ENCODE results near the gene PTPRN2.
"Not testable (repeated sequence)": the region's sequence is repeated elsewhere in the genome, so short reads cannot be mapped to it uniquely, and the experiment has no call there.

Gene PTPRN2

GRCh38 chr7:157901816-157902610 lies 685.6 kb downstream of the PTPRN2 start:
- not testable (repeated sequence) for DNase-seq

GRCh38 chr7:157901166-157901565 lies 686.5 kb downstream of the PTPRN2 start:
- DNase-seq = no peak

GRCh38 chr7:157900556-157900955 lies 687.1 kb downstream of the PTPRN2 start:
- DNase-seq = no peak

GRCh38 chr7:157900011-157900410 lies 687.6 kb downstream of the PTPRN2 start:
- DNase-seq = peak; percentile 41

GRCh38 chr7:157898802-157899505 lies 688.7 kb downstream of the PTPRN2 start:
- no peak for DNase-seq

- no peak for DNase-seq
Observed at GRCh38 chr7:157898261-157898660, 689.4 kb downstream of the PTPRN2 start.

- no peak for DNase-seq
Observed at GRCh38 chr7:157897681-157898080, 689.9 kb downstream of the PTPRN2 start.

- DNase-seq = no peak
Observed at GRCh38 chr7:157896774-157897555, 690.7 kb downstream of the PTPRN2 start.

GRCh38 chr7:157896376-157896675 lies 691.3 kb downstream of the PTPRN2 start:
- DNase-seq = not testable (repeated sequence)

GRCh38 chr7:157895520-157896375 lies 691.9 kb downstream of the PTPRN2 start:
- no peak for DNase-seq

GRCh38 chr7:157895098-157895497 lies 692.5 kb downstream of the PTPRN2 start:
- DNase-seq = not testable (repeated sequence)

- DNase-seq = no peak
Observed at GRCh38 chr7:157893535-157894044, 694.0 kb downstream of the PTPRN2 start.

- no peak for DNase-seq
Observed at GRCh38 chr7:157892751-157893523, 694.7 kb downstream of the PTPRN2 start.

GRCh38 chr7:157890921-157891401 lies 696.7 kb downstream of the PTPRN2 start:
- no peak for DNase-seq

- DNase-seq = peak; percentile 47
Observed at GRCh38 chr7:157889480-157889879, 698.1 kb downstream of the PTPRN2 start.

- no peak for DNase-seq
Observed at GRCh38 chr7:157888579-157888978, 699.0 kb downstream of the PTPRN2 start.

GRCh38 chr7:157887400-157887799 lies 700.2 kb downstream of the PTPRN2 start:
- no peak for DNase-seq

GRCh38 chr7:157886711-157887110 lies 700.9 kb downstream of the PTPRN2 start:
- no peak for DNase-seq

GRCh38 chr7:157886266-157886665 lies 701.4 kb downstream of the PTPRN2 start:
- no peak for DNase-seq

GRCh38 chr7:157885140-157885539 lies 702.5 kb downstream of the PTPRN2 start:
- no peak for DNase-seq

- DNase-seq = no peak
Observed at GRCh38 chr7:157884461-157885062, 703.1 kb downstream of the PTPRN2 start.
